OCI-LY7 (cell line): Measurements from ENCODE around the gene FBH1. TPM values are rescaled to one million over a fixed set of nuclear protein-coding genes. Genes with fewer than 3 reads are reported as not detected.

ENCODE experiments used
- BruUV-seq: library from RNA; stranded (reverse); fragments of 400-500 nt; replicated peaks from 2 replicates; lab custom pipeline; 2021; lab: Mats Ljungman, UMichigan
- CTCF ChIA-PET: fragments of 300-600 bp; sonication (Branson Sonifier 250); formaldehyde crosslinking; loops from one replicate; lab custom pipeline; 2022; ENCODE audit warnings: antibody characterized with exemption; ENCODE audit not compliant: unreplicated experiment; lab: Charles Lee
- POLR2A ChIA-PET: fragments of 300-600 bp; sonication (Branson Sonifier 250); formaldehyde crosslinking; loops from one replicate; lab custom pipeline; 2022; ENCODE audit warnings: antibody characterized with exemption; lab: Charles Lee
- DNase-seq: peaks from one replicate; pipeline ENCODE4 v3.0.0-alpha.2; 2015; ENCODE audit warnings: low spot score
- H2AFZ ChIP-seq: fragments of 200-600 bp; sonication (generic), shearing (Covaris generic); 2 replicates; pipeline ENCODE4 v1.6.1; 2014; ENCODE audit warnings: mild to moderate bottlenecking, antibody characterized with exemption, low read length, moderate library complexity
- H3K27ac ChIP-seq: fragments of 200-600 bp; sonication (generic); 2 replicates; pipeline ENCODE4 v1.5.1; 2014; ENCODE audit warnings: mixed run types, low read depth, mild to moderate bottlenecking, moderate library complexity, low read length, inconsistent platforms; ENCODE audit not compliant: poor library complexity, severe bottlenecking
- H3K36me3 ChIP-seq: fragments of 200-600 bp; sonication (generic); 2 replicates; pipeline ENCODE4 v1.6.1; 2014; ENCODE audit warnings: mild to moderate bottlenecking, antibody characterized with exemption, low read length, moderate library complexity, mixed read lengths; ENCODE audit not compliant: insufficient read depth
- H3K4me1 ChIP-seq: fragments of 200-600 bp; sonication (generic); 2 replicates; pipeline ENCODE4 v1.5.1; 2014; ENCODE audit warnings: mild to moderate bottlenecking, low read length; ENCODE audit not compliant: insufficient read depth, poor library complexity, severe bottlenecking
- H3K4me2 ChIP-seq: fragments of 200-600 bp; sonication (generic); 2 replicates; pipeline ENCODE4 v1.6.1; 2014; ENCODE audit warnings: mild to moderate bottlenecking, low read length
- H3K4me3 ChIP-seq: fragments of 200-600 bp; sonication (generic); 2 replicates; pipeline ENCODE4 v1.5.1; 2014; ENCODE audit warnings: mild to moderate bottlenecking, low read depth, low read length; ENCODE audit not compliant: poor library complexity, severe bottlenecking
- H3K79me2 ChIP-seq: fragments of 200-600 bp; sonication (generic); 2 replicates; pipeline ENCODE4 v1.6.1; 2016; ENCODE audit warnings: low read depth, mild to moderate bottlenecking, low read length, moderate library complexity, mixed read lengths; ENCODE audit not compliant: insufficient read depth
- H3K9me2 ChIP-seq: fragments of 200-600 bp; sonication (generic); 2 replicates; pipeline ENCODE4 v1.6.1; 2016; ENCODE audit warnings: mild to moderate bottlenecking, low read length, mixed read lengths; ENCODE audit not compliant: insufficient read depth
- H3K9me3 ChIP-seq: fragments of 200-600 bp; sonication (generic); 2 replicates; pipeline ENCODE4 v1.6.1; 2014; ENCODE audit warnings: mild to moderate bottlenecking, mixed run types, low read length, mixed read lengths
- H4K20me1 ChIP-seq: fragments of 200-600 bp; sonication (generic); 2 replicates; pipeline ENCODE4 v1.6.1; 2014; ENCODE audit warnings: mild to moderate bottlenecking, antibody characterized with exemption, low read length, moderate library complexity, mixed read lengths; ENCODE audit not compliant: insufficient read depth
- EZH2phosphoT487 ChIP-seq: fragments of 200-600 bp; sonication (generic); IDR thresholded peaks from 2 replicates; pipeline ENCODE4 v1.6.1; 2018; ENCODE audit warnings: low read depth, borderline replicate concordance, mild to moderate bottlenecking, mixed run types, antibody characterized with exemption, low read length, moderate library complexity, mixed read lengths
- intact Hi-C: fragments of 100-400 bp; cut with micrococcal nuclease; formaldehyde crosslinking; loops from one replicate; pipeline ENCODE4 v1.10.0; 2022; ENCODE audit not compliant: unreplicated experiment
- total RNA-seq, 2 experiments: library from RNA; depleted of rRNA in 1 of 2; stranded (reverse); fragments of >200 nt in 1 of 2; shearing (Covaris generic) in 1 of 2; gene quantifications; 2 replicates each; pipeline ENCODE4 v1.2.3, GENCODE V29; 2014 to 2022
- TF ChIP-seq, protein P1 (sequence below): fragments of 200-600 bp; sonication (generic); conservative IDR thresholded peaks from 2 replicates; pipeline ENCODE4 v1.5.1; 2014; ENCODE audit warnings: mild to moderate bottlenecking, antibody characterized with exemption, low read length, moderate library complexity, mixed read lengths

The FBH1 gene
- total RNA-seq, 2 experiments from 2014 or later = 58.1 to 65.6 TPM

GRCh38 chr10:5971886-5972285 lies 81.8 kb downstream of the FBH1 start:
- TF ChIP-seq, protein P1, sequence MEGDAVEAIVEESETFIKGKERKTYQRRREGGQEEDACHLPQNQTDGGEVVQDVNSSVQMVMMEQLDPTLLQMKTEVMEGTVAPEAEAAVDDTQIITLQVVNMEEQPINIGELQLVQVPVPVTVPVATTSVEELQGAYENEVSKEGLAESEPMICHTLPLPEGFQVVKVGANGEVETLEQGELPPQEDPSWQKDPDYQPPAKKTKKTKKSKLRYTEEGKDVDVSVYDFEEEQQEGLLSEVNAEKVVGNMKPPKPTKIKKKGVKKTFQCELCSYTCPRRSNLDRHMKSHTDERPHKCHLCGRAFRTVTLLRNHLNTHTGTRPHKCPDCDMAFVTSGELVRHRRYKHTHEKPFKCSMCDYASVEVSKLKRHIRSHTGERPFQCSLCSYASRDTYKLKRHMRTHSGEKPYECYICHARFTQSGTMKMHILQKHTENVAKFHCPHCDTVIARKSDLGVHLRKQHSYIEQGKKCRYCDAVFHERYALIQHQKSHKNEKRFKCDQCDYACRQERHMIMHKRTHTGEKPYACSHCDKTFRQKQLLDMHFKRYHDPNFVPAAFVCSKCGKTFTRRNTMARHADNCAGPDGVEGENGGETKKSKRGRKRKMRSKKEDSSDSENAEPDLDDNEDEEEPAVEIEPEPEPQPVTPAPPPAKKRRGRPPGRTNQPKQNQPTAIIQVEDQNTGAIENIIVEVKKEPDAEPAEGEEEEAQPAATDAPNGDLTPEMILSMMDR = no peak
- no peak for TF ChIP-seq EZH2phosphoT487
- H3K9me3 ChIP-seq = no peaks in the 10 kb centered on the region
- no peak overlapping the region for H3K4me2 ChIP-seq
- DNase-seq = no peak
- no TSS peak for BruUV-seq
- H3K4me1 ChIP-seq = peaks cover 19% of the 10 kb centered on the region
- H3K27ac ChIP-seq = no peak overlapping the region
- intact Hi-C loops = no loop called here
- H3K79me2 ChIP-seq = no peaks in the 10 kb centered on the region
- H4K20me1 ChIP-seq = no peaks in the 10 kb centered on the region
- no peaks in the 10 kb centered on the region for H3K9me2 ChIP-seq
- no peak overlapping the region for H3K4me3 ChIP-seq
- POLR2A ChIA-PET = interaction anchor here (0.9 kb wide), 1 partner anchor 10 kb away, joined by 3 read pairs; no protein-coding TSS in a partner anchor
- H2AFZ ChIP-seq = no peak overlapping the region
- H3K36me3 ChIP-seq = no peaks in the 10 kb centered on the region
- CTCF ChIA-PET = no interaction called here

DNA sequence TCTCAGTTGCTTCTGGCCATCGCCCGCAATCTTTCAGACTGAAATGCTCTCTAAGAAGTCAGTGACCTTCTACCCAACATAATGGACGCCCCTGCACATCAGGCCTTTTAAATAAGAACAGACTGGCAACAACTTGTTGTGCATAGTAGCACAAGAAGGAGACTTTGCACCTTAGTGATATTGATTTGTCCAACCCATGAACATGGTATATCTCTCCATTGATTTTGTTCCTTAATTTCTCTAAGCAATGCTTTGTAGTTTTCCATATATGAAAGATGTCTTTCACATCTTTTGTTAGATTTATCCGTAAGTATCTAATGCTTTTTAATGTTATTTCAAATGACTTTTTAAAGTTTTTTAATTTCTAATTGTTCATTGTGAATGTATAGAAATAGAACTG lies 83.0 kb downstream of the FBH1 start:
- H3K4me2 ChIP-seq = no peak overlapping the region
- POLR2A ChIA-PET = no interaction called here
- no TSS peak for BruUV-seq
- no peaks in the 10 kb centered on the region for H4K20me1 ChIP-seq
- H2AFZ ChIP-seq = no peak overlapping the region
- CTCF ChIA-PET = no interaction called here
- H3K79me2 ChIP-seq = no peaks in the 10 kb centered on the region
- TF ChIP-seq, protein P1 = no peak
- TF ChIP-seq EZH2phosphoT487 = no peak
- no peaks in the 10 kb centered on the region for H3K36me3 ChIP-seq
- H3K27ac ChIP-seq = no peak overlapping the region
- intact Hi-C loops = no loop called here
- no peaks in the 10 kb centered on the region for H3K9me3 ChIP-seq
- DNase-seq = no peak
- no peak overlapping the region for H3K4me3 ChIP-seq
- no peaks in the 10 kb centered on the region for H3K9me2 ChIP-seq
- peaks cover 21% of the 10 kb centered on the region for H3K4me1 ChIP-seq
